Chondrocyte (in vitro differentiated cells): ENCODE measurements around the gene CACNA1C. TPM values are rescaled to one million over a fixed set of nuclear protein-coding genes. Genes with fewer than 3 reads are reported as not detected.

ENCODE experiments used
- DNase-seq: peaks from one replicate; pipeline ENCODE4 v3.0.0; 2021; ENCODE audit warnings: mixed read lengths, low spot score
- H3K27ac Mint-ChIP-seq: one replicate; pipeline ENCODE4 v1.8.0; 2021; ENCODE audit warnings: mild to moderate bottlenecking, moderate library complexity, mixed read lengths; ENCODE audit not compliant: unreplicated experiment
- H3K27me3 Mint-ChIP-seq: 2 replicates; pipeline ENCODE4 v1.8.0; 2021; ENCODE audit warnings: low read depth, mixed read lengths
- H3K36me3 Mint-ChIP-seq: 2 replicates; pipeline ENCODE4 v1.8.0; 2021; ENCODE audit warnings: low read depth, mixed read lengths
- H3K4me1 Mint-ChIP-seq: 2 replicates; pipeline ENCODE4 v1.8.0; 2021; ENCODE audit warnings: low read depth, mild to moderate bottlenecking, mixed read lengths
- H3K4me3 Mint-ChIP-seq: one replicate; pipeline ENCODE4 v1.8.0; 2021; ENCODE audit warnings: mild to moderate bottlenecking, moderate library complexity, mixed read lengths; ENCODE audit not compliant: unreplicated experiment
- H3K9me3 Mint-ChIP-seq: 2 replicates; pipeline ENCODE4 v1.8.0; 2021; ENCODE audit warnings: low read depth, mixed read lengths
- total RNA-seq: library from RNA; stranded (reverse); gene quantifications from 3 replicates; pipeline ENCODE4 v1.2.1, GENCODE V29; 2021
- TF ChIP-seq, protein P1 (sequence below): fragments of 200-600 bp; sonication (generic); IDR thresholded peaks from 2 replicates; pipeline ENCODE4 v1.5.0; 2021; ENCODE audit warnings: antibody characterized with exemption, mild to moderate bottlenecking, moderate library complexity

CACNA1C gene
- total RNA-seq, 1 donor from 2014 or later: 27.0 TPM

DNA sequence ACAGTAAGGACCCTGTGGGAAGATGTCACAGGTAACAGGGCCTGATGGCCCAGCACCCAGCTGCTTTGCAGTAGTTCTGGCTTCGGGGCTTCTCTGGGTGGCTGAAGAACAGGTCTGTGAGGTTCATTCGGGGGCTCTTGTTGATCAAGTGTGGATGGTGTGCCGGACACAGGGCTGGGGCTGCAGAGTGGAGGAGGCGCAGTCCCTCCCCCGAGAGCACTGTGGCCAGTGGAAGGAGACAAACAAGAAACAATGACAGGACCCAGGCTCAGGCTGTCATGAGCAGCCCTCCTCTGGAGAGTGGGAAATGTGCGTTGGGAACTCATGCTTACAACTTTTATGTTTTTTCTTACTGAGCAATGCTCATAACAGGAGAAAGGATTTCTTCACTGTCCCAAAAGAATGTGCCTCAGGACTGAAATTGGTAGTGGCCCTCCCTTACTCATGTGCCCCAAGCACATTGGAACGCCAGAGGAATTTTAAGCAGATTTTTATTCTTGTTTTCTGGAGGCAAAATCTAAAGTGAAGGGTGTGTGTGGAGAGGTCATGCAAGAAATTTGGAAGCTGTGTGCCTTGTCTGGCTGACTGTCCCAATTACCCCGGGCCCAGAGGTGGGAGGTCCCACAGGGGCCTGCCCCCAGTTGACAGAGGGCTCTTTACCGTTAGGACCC, 233.8 kb downstream of the CACNA1C start:
- Mint-ChIP-seq H3K9me3 (no peaks in the 10 kb centered on the region), H3K4me1 (peaks cover 96% of the 10 kb centered on the region), H3K4me3 (no peak overlapping the region), H3K36me3 (no peaks in the 10 kb centered on the region), H3K27ac (peak overlapping the region; percentile 91), H3K27me3 (no peaks in the 10 kb centered on the region)
- no peak for DNase-seq
- TF ChIP-seq, protein P1, sequence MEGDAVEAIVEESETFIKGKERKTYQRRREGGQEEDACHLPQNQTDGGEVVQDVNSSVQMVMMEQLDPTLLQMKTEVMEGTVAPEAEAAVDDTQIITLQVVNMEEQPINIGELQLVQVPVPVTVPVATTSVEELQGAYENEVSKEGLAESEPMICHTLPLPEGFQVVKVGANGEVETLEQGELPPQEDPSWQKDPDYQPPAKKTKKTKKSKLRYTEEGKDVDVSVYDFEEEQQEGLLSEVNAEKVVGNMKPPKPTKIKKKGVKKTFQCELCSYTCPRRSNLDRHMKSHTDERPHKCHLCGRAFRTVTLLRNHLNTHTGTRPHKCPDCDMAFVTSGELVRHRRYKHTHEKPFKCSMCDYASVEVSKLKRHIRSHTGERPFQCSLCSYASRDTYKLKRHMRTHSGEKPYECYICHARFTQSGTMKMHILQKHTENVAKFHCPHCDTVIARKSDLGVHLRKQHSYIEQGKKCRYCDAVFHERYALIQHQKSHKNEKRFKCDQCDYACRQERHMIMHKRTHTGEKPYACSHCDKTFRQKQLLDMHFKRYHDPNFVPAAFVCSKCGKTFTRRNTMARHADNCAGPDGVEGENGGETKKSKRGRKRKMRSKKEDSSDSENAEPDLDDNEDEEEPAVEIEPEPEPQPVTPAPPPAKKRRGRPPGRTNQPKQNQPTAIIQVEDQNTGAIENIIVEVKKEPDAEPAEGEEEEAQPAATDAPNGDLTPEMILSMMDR: no peak

- Mint-ChIP-seq H3K4me1 (peaks cover 97% of the 10 kb centered on the region), H3K4me3 (no peak overlapping the region), H3K27ac (peak overlapping the region; percentile 91)
Measured at GRCh38 chr12:2287151-2287550, 234.4 kb downstream of the CACNA1C start.

DNA sequence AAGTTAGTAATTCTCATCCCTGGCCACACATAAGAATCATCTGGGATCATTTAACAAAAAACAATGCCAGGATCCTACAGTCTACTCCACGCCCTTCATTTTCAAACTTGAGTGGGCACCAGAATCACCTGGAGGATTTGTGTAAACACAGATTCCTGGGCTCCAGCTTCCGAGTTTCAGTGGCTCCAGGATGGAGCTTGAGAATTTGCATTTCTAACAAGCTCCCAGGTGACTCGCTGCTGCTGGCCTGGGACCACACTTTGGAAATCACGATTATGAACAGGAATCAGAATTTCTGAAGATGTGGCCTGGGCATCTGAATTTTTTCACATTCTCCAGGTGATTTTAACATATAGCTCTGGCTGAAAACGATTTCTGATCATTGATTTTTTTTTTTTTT, 234.8 kb downstream of the CACNA1C start:
- H3K27ac Mint-ChIP-seq: peak overlapping the region; percentile 91
- H3K4me1 Mint-ChIP-seq: peaks cover 96% of the 10 kb centered on the region
- no peaks in the 10 kb centered on the region for H3K36me3 Mint-ChIP-seq

More at GRCh38 chr12:2287151-2287550, 234.4 kb downstream of the CACNA1C start:
- no peak for DNase-seq
- no peaks in the 10 kb centered on the region for H3K27me3 Mint-ChIP-seq
- TF ChIP-seq, protein P1: no peak
- H3K36me3 Mint-ChIP-seq: no peaks in the 10 kb centered on the region
- no peaks in the 10 kb centered on the region for H3K9me3 Mint-ChIP-seq

GRCh38 chr12:2288001-2288400, 235.2 kb downstream of the CACNA1C start:
- TF ChIP-seq, protein P1: no peak
- H3K9me3 Mint-ChIP-seq: no peaks in the 10 kb centered on the region
- peak overlapping the region; percentile 91 for H3K27ac Mint-ChIP-seq
- H3K36me3 Mint-ChIP-seq: no peaks in the 10 kb centered on the region
- H3K4me3 Mint-ChIP-seq: no peak overlapping the region
- no peak for DNase-seq
- peaks cover 96% of the 10 kb centered on the region for H3K4me1 Mint-ChIP-seq
- no peaks in the 10 kb centered on the region for H3K27me3 Mint-ChIP-seq

More for the DNA sequence above, 234.8 kb downstream of the CACNA1C start:
- no peak for DNase-seq
- TF ChIP-seq, protein P1: no peak
- H3K27me3 Mint-ChIP-seq: no peaks in the 10 kb centered on the region
- H3K9me3 Mint-ChIP-seq: no peaks in the 10 kb centered on the region
- H3K4me3 Mint-ChIP-seq: no peak overlapping the region

DNA sequence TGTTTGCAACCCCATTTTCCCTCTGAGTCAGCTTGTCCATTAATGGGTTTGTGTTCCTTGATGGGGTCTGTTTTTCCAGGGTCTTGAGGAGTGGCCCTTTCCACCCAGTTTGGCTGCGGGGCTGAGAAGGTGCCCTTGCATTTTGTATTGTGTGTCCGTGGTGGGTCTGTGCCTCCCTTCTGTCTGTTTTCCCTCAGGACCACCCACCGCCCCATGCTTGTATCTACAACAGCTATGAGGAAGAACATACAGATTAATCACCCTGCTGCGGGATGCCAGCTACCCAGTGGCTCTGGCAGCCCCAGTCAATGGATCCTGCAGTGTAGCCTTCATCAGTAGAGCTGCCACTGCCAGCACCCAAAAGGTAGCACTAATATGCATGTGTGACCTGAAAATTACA, 235.7 kb downstream of the CACNA1C start:
- Mint-ChIP-seq H3K36me3 (no peaks in the 10 kb centered on the region), H3K9me3 (no peaks in the 10 kb centered on the region), H3K27me3 (no peaks in the 10 kb centered on the region), H3K4me1 (peaks cover 96% of the 10 kb centered on the region), H3K27ac (peak overlapping the region; percentile 91), H3K4me3 (no peak overlapping the region)
- no peak for DNase-seq
- TF ChIP-seq, protein P1: no peak
